Mesenchymal stem cell (in vitro differentiated cells and primary cell): ENCODE measurements around the gene CTNNA3.

Experiments used
- DNase-seq: peaks from one replicate; pipeline ENCODE4 v3.0.0-alpha.2; 2013
- H2AFZ ChIP-seq: one replicate; pipeline ENCODE4 v1.6.1; 2013; ENCODE audit warnings: low read depth, mild to moderate bottlenecking, control low read depth, inconsistent platforms, low read length, moderate library complexity
- H2AK5ac ChIP-seq: 2 replicates; pipeline ENCODE4 v1.6.1; 2013; ENCODE audit warnings: low read length, moderate library complexity, mild to moderate bottlenecking, inconsistent platforms; ENCODE audit not compliant: severe bottlenecking
- H2BK120ac ChIP-seq: one replicate; pipeline ENCODE4 v1.6.1; 2013; ENCODE audit warnings: low read depth, mild to moderate bottlenecking, inconsistent platforms, low read length, moderate library complexity
- H2BK12ac ChIP-seq, 2 experiments: one replicate each; pipeline ENCODE4 v1.6.1; 2013; ENCODE audit warnings: inconsistent platforms in 2 of 2, low read length in 2 of 2, mild to moderate bottlenecking in 2 of 2, moderate library complexity in 2 of 2, control low read depth in 1 of 2
- H2BK15ac ChIP-seq: one replicate; pipeline ENCODE4 v1.6.1; 2013; ENCODE audit warnings: mild to moderate bottlenecking, low read depth, inconsistent platforms; ENCODE audit not compliant: poor library complexity, severe bottlenecking
- H2BK5ac ChIP-seq: 2 replicates; pipeline ENCODE4 v1.6.1; 2013; ENCODE audit warnings: low read depth, mild to moderate bottlenecking, low read length, control low read depth, inconsistent platforms; ENCODE audit not compliant: poor library complexity, severe bottlenecking
- H3K14ac ChIP-seq, 2 experiments: one replicate each; pipeline ENCODE4 v1.6.1; 2013; ENCODE audit warnings: inconsistent platforms in 2 of 2, low read length in 2 of 2, control low read depth in 1 of 2, mild to moderate bottlenecking in 1 of 2, moderate library complexity in 1 of 2
- H3K18ac ChIP-seq, 2 experiments: one replicate each; pipeline ENCODE4 v1.6.1; 2013; ENCODE audit warnings: inconsistent platforms in 2 of 2, low read length in 2 of 2, control low read depth in 1 of 2, low read depth in 1 of 2, mild to moderate bottlenecking in 1 of 2
- H3K23ac ChIP-seq, 2 experiments: one replicate each; pipeline ENCODE4 v1.6.1; 2013; ENCODE audit warnings: inconsistent platforms in 2 of 2, low read length in 2 of 2, mild to moderate bottlenecking in 2 of 2, moderate library complexity in 2 of 2, control low read depth in 1 of 2
- H3K27ac ChIP-seq: 2 replicates; pipeline ENCODE4 v1.5.1; 2013; ENCODE audit warnings: mild to moderate bottlenecking, moderate library complexity, low read length, control low read depth, inconsistent platforms; ENCODE audit not compliant: poor library complexity, severe bottlenecking
- H3K27me3 ChIP-seq, 2 experiments: 2 replicates each; pipeline versions ENCODE4 v1.6.1 to v1.7.0; 2013; ENCODE audit warnings: low read length in 2 of 2, mild to moderate bottlenecking in 2 of 2, moderate library complexity in 2 of 2, control low read depth in 1 of 2, inconsistent platforms in 1 of 2; ENCODE audit not compliant: control insufficient read depth in 1 of 2, insufficient read depth in 1 of 2
- H3K36me3 ChIP-seq, 2 experiments: 2 replicates each; pipeline versions ENCODE4 v1.6.1 to v1.7.0; 2013; ENCODE audit warnings: low read length in 2 of 2, control low read depth in 1 of 2, inconsistent platforms in 1 of 2, low read depth in 1 of 2, mild to moderate bottlenecking in 1 of 2; ENCODE audit not compliant: insufficient read depth in 2 of 2, control insufficient read depth in 1 of 2
- H3K4ac ChIP-seq, 2 experiments: one replicate each; pipeline ENCODE4 v1.6.1; 2013; ENCODE audit warnings: inconsistent platforms in 2 of 2, low read length in 2 of 2, mild to moderate bottlenecking in 2 of 2, moderate library complexity in 2 of 2, control low read depth in 1 of 2, low read depth in 1 of 2
- H3K4me1 ChIP-seq: 2 replicates; pipeline ENCODE4 v1.6.1; 2013; ENCODE audit warnings: low read depth, low read length, control low read depth; ENCODE audit not compliant: control insufficient read depth, insufficient read depth
- H3K4me2 ChIP-seq: 2 replicates; pipeline ENCODE4 v1.6.1; 2013; ENCODE audit warnings: low read length, mild to moderate bottlenecking, inconsistent platforms; ENCODE audit not compliant: poor library complexity, severe bottlenecking
- H3K4me3 ChIP-seq, 2 experiments: 2 replicates each; pipeline versions ENCODE4 v1.5.1 to v1.7.0; 2013; ENCODE audit warnings: low read length in 2 of 2, mild to moderate bottlenecking in 2 of 2, control low read depth in 1 of 2, low read depth in 1 of 2; ENCODE audit not compliant: insufficient read depth in 1 of 2
- H3K79me1 ChIP-seq: replicated peaks from 2 replicates; pipeline ENCODE4 v1.6.1; 2013; ENCODE audit warnings: mild to moderate bottlenecking, control low read depth, low read length, inconsistent platforms; ENCODE audit not compliant: poor library complexity, severe bottlenecking
- H3K9ac ChIP-seq: 2 replicates; pipeline ENCODE4 v1.7.0; 2013; ENCODE audit warnings: mild to moderate bottlenecking, low read length, moderate library complexity
- H3K9me3 ChIP-seq: 2 replicates; pipeline ENCODE4 v1.7.0; 2013; ENCODE audit warnings: mild to moderate bottlenecking, low read length; ENCODE audit not compliant: control insufficient read depth
- H4K8ac ChIP-seq: one replicate; pipeline ENCODE4 v1.6.1; 2013; ENCODE audit warnings: inconsistent platforms, mild to moderate bottlenecking, low read length, moderate library complexity
- H4K91ac ChIP-seq: one replicate; pipeline ENCODE4 v1.6.1; 2013; ENCODE audit warnings: mild to moderate bottlenecking, low read length, inconsistent platforms
- WGBS: methylation state at CpG from one replicate; pipeline ENCODE4 v1.1.7; 2013; ENCODE audit warnings: mixed read lengths; 5-methylcytosine and 5-hydroxymethylcytosine counted together

The CTNNA3 gene

GRCh38 chr10:67471022-67471421 lies 225.0 kb downstream of the CTNNA3 start:
- H3K23ac ChIP-seq: no peak overlapping the region
- no peak overlapping the region for H2AFZ ChIP-seq
- no peak overlapping the region for H3K18ac ChIP-seq
- H4K91ac ChIP-seq: no peak overlapping the region
- no peaks in the 10 kb centered on the region for H3K36me3 ChIP-seq
- no peak overlapping the region for H3K4me3 ChIP-seq
- no peak overlapping the region for H2BK15ac ChIP-seq
- DNase-seq: no peak
- no peak overlapping the region for H4K8ac ChIP-seq
- no peak overlapping the region for H3K9ac ChIP-seq
- H3K14ac ChIP-seq: no peak overlapping the region
- 88% methylated on average over 2 of the region's 3 CpGs for WGBS
- no peak overlapping the region for H3K27ac ChIP-seq
- no peak overlapping the region for H2AK5ac ChIP-seq
- H3K79me1 ChIP-seq: no peaks in the 10 kb centered on the region
- H3K9me3 ChIP-seq: no peaks in the 10 kb centered on the region
- H3K4ac ChIP-seq: no peak overlapping the region
- H2BK12ac ChIP-seq: no peak overlapping the region
- H3K4me2 ChIP-seq: no peak overlapping the region
- no peaks in the 10 kb centered on the region for H3K4me1 ChIP-seq
- H3K27me3 ChIP-seq: no peaks in the 10 kb centered on the region
- no peak overlapping the region for H2BK120ac ChIP-seq
- H2BK5ac ChIP-seq: no peak overlapping the region

GRCh38 chr10:67464278-67464677 lies 231.7 kb downstream of the CTNNA3 start:
- 85% methylated on average over 2 of the region's 3 CpGs for WGBS
- no peak overlapping the region for H2BK5ac ChIP-seq

DNA sequence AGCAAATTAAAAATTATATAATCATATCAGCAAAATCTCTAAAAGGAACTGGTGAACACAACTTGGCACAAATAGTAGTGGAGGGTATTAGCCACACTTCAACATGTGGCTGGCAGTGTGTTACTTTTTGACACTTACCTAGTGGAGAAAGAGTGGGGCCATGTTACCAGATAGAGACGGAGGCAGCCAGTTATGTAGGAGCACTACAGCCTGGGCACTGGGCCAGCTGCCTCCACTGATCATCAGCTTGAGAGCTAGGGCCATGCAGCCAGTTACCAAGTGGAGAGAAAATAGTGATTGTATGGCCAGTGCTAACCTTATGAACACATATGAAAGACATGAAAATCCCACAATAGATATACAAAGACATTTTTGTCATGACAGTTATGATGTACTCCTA lies 243.1 kb downstream of the CTNNA3 start:
- no peak for DNase-seq
- no peak overlapping the region for H3K4me3 ChIP-seq
- H3K4me1 ChIP-seq: no peaks in the 10 kb centered on the region
- H2BK15ac ChIP-seq: no peak overlapping the region
- 69% methylated on average over 1 of the region's 1 CpG for WGBS
- no peak overlapping the region for H3K9ac ChIP-seq
- no peak overlapping the region for H2AK5ac ChIP-seq
- H3K9me3 ChIP-seq: peaks cover 12% of the 10 kb centered on the region
- no peak overlapping the region for H4K91ac ChIP-seq
- H3K4ac ChIP-seq: no peak overlapping the region
- H2AFZ ChIP-seq: no peak overlapping the region
- no peaks in the 10 kb centered on the region for H3K36me3 ChIP-seq
- H3K18ac ChIP-seq: no peak overlapping the region
- H3K14ac ChIP-seq: no peak overlapping the region
- H3K27ac ChIP-seq: no peak overlapping the region
- no peak overlapping the region for H2BK12ac ChIP-seq
- no peak overlapping the region for H3K23ac ChIP-seq
- H3K4me2 ChIP-seq: no peak overlapping the region
- H3K27me3 ChIP-seq: no peaks in the 10 kb centered on the region
- H2BK5ac ChIP-seq: no peak overlapping the region
- no peak overlapping the region for H2BK120ac ChIP-seq
- H3K79me1 ChIP-seq: no peaks in the 10 kb centered on the region
- H4K8ac ChIP-seq: no peak overlapping the region

More at GRCh38 chr10:67464278-67464677, 231.7 kb downstream of the CTNNA3 start:
- H3K4me2 ChIP-seq: no peak overlapping the region
- H3K14ac ChIP-seq: no peak overlapping the region
- no peaks in the 10 kb centered on the region for H3K79me1 ChIP-seq
- no peak overlapping the region for H3K4ac ChIP-seq
- DNase-seq: no peak
- no peaks in the 10 kb centered on the region for H3K27me3 ChIP-seq
- no peak overlapping the region for H3K23ac ChIP-seq
- no peak overlapping the region for H4K91ac ChIP-seq
- H3K4me1 ChIP-seq: no peaks in the 10 kb centered on the region
- no peak overlapping the region for H3K27ac ChIP-seq
- no peak overlapping the region for H2BK120ac ChIP-seq
- H3K9me3 ChIP-seq: peaks cover 3% of the 10 kb centered on the region
- no peak overlapping the region for H3K9ac ChIP-seq
- no peak overlapping the region for H2AK5ac ChIP-seq
- no peak overlapping the region for H2BK15ac ChIP-seq
- H4K8ac ChIP-seq: no peak overlapping the region
- no peak overlapping the region for H2BK12ac ChIP-seq
- no peak overlapping the region for H3K4me3 ChIP-seq
- no peak overlapping the region for H2AFZ ChIP-seq
- H3K36me3 ChIP-seq: no peaks in the 10 kb centered on the region
- H3K18ac ChIP-seq: no peak overlapping the region

DNA sequence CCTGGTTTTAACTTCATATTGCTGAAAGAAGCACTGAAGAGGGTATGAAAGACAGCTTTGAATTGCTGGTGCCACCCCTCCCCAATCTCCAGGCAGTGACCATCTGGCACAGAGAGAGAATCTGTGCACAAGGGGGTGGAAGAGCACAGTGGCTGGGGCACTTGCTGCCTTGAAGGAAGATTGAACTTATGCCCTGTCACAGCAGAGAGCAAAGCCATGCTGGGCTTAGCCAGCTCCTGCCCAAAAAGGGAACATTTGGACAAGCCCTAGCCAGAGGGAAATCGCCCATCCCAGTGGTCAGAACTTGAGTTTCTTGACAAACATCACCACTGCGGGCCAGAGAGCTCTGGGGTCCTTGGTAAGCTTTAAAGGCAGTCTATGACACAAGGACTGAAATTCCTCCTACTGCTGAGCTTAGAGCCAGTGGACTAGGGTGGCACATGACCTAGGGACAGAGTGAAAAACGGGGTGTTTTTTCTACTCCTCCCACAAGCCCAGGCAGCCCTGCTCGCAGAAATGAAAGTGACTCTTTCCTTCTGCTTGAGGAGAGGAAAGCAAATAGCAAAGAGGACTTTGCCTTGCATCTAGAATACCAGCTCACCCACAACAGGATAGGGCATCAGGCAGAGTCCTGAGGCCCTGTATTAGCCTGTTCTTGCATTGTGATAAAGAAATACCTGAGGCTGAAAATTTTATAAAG lies 257.2 kb downstream of the CTNNA3 start:
- H2BK12ac ChIP-seq: no peak overlapping the region
- no peak overlapping the region for H3K4me2 ChIP-seq
- no peak overlapping the region for H4K91ac ChIP-seq
- no peak overlapping the region for H2BK15ac ChIP-seq
- H3K9me3 ChIP-seq: peaks cover 20% of the 10 kb centered on the region
- WGBS: 67% methylated on average over 3 of the region's 4 CpGs
- no peak for DNase-seq
- H3K9ac ChIP-seq: no peak overlapping the region
- no peak overlapping the region for H2AK5ac ChIP-seq
- no peak overlapping the region for H2AFZ ChIP-seq
- H2BK120ac ChIP-seq: no peak overlapping the region
- H3K14ac ChIP-seq: no peak overlapping the region
- H3K4ac ChIP-seq: no peak overlapping the region
- H3K27ac ChIP-seq: no peak overlapping the region
- no peaks in the 10 kb centered on the region for H3K4me1 ChIP-seq
- H2BK5ac ChIP-seq: no peak overlapping the region
- no peak overlapping the region for H3K4me3 ChIP-seq
- no peak overlapping the region for H3K23ac ChIP-seq
- no peak overlapping the region for H3K18ac ChIP-seq
- H3K27me3 ChIP-seq: no peaks in the 10 kb centered on the region
- H3K36me3 ChIP-seq: no peaks in the 10 kb centered on the region
- no peak overlapping the region for H4K8ac ChIP-seq
- H3K79me1 ChIP-seq: no peaks in the 10 kb centered on the region
